Measurements from ENCODE around the gene PREX1.

Gene PREX1

DNA sequence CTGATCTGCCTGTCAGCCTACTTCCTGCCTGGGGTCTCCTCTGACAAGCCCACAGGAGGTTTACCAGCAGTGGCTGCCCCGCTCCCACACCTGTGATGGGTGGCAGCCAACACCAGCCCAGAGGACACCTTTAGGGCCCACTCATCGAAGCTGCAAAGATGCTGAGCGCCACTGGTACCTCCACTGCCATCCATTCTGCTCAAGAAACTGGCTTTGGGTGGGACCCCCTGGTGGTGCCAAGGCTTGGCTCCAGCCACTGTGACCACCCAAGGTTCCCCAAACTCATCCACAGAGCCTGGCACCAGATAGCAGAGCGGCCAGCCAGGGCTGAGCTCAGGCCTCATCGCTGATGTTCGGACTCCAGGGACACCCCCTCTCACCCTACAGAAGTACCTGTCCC is 42.5 kb downstream of the PREX1 start:
- intact Hi-C loops (cut with DNase I; ENCODE audit: low total_unique reads) = no loop called here
- H3K4me3 ChIP-seq = no peak overlapping the region

DNA sequence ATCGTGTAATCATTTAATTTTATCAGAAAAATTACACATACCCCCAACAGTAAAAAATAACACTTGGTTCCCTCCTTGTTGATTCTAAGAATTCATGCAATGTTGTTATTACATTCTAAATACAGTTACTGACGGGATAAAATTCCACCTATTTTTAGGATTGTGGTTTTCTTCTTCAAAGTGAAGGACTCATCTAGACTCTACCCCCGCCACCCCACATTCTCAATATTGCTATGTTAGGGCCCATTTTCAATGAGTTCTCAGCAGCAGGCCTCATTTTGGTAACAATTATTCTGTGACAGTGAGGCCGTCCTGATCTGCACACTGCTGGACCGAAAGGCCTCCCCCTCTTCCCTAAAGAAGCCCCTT is 43.5 kb downstream of the PREX1 start:
- Histone ChIP-seq H3K4me3 (no peak overlapping the region), H3K27me3 (no peaks in the 10 kb centered on the region), H3K36me3 (no peaks in the 10 kb centered on the region), H3K9me3 (no peaks in the 10 kb centered on the region), H3K27ac (no peak overlapping the region), H3K4me1 (peaks cover 0 to 15% (median 12%) of the 10 kb centered on the region in 4 donors)
- DNase-seq = no peak
- TF ChIP-seq, protein P1, sequence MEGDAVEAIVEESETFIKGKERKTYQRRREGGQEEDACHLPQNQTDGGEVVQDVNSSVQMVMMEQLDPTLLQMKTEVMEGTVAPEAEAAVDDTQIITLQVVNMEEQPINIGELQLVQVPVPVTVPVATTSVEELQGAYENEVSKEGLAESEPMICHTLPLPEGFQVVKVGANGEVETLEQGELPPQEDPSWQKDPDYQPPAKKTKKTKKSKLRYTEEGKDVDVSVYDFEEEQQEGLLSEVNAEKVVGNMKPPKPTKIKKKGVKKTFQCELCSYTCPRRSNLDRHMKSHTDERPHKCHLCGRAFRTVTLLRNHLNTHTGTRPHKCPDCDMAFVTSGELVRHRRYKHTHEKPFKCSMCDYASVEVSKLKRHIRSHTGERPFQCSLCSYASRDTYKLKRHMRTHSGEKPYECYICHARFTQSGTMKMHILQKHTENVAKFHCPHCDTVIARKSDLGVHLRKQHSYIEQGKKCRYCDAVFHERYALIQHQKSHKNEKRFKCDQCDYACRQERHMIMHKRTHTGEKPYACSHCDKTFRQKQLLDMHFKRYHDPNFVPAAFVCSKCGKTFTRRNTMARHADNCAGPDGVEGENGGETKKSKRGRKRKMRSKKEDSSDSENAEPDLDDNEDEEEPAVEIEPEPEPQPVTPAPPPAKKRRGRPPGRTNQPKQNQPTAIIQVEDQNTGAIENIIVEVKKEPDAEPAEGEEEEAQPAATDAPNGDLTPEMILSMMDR (IDR thresholded peaks at IDR 0.05) = no peak
- intact Hi-C loops (cut with DNase I; ENCODE audit: low total_unique reads) = no loop called here

More for the DNA sequence above, 42.5 kb downstream of the PREX1 start:
- DNase-seq = no peak
- peaks cover 0 to 21% (median 15%) of the 10 kb centered on the region in 4 donors for H3K4me1 ChIP-seq
- no peak overlapping the region for H3K27ac ChIP-seq
- H3K27me3 ChIP-seq = no peaks in the 10 kb centered on the region
- H3K9me3 ChIP-seq = no peaks in the 10 kb centered on the region
- TF ChIP-seq, protein P1 (IDR thresholded peaks at IDR 0.05) = no peak
- no peaks in the 10 kb centered on the region for H3K36me3 ChIP-seq

DNA sequence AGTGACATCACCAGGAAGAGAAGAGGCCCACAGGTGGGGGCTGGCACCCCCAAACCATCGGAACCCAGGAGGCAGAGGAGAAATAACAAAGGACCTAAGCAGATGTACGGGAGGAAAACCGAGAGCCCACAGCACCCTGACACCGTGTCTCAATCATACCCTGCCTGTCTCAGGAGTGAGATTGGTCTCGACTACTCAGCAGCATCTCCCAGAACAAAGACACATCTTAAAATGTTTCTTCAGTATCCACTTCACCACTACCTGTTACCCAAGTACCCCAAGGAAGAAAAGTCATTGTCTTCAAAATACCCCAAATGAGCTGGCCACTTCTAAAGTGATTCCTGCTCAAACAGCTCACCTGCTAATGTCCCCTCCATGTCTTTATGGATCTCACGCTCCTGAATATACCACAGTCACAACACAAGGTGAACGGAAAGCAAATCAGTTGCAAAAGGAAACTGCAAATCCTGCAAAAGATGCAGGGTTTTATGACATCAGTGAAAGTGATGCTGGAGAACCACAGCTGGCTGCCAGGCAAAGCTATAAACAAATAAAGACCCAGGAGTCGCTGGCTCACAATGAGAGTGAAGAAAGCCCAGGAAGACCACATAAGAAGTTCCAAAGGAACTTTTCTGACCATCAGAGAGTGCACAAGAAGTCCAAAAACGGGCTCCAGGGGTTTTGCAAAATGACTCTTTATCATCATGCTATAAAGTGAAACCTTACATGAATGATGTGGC is 44.1 kb downstream of the PREX1 start:
- intact Hi-C loops (cut with DNase I; ENCODE audit: low total_unique reads) = no loop called here
- H3K4me1 ChIP-seq = peaks cover 0 to 15% (median 12%) of the 10 kb centered on the region in 4 donors
- no peak for DNase-seq
- no peaks in the 10 kb centered on the region for H3K36me3 ChIP-seq
- H3K27ac ChIP-seq = no peak overlapping the region
- no peak overlapping the region for H3K4me3 ChIP-seq
- TF ChIP-seq, protein P1 (IDR thresholded peaks at IDR 0.05) = no peak
- H3K27me3 ChIP-seq = no peaks in the 10 kb centered on the region
- H3K9me3 ChIP-seq = no peaks in the 10 kb centered on the region

DNA sequence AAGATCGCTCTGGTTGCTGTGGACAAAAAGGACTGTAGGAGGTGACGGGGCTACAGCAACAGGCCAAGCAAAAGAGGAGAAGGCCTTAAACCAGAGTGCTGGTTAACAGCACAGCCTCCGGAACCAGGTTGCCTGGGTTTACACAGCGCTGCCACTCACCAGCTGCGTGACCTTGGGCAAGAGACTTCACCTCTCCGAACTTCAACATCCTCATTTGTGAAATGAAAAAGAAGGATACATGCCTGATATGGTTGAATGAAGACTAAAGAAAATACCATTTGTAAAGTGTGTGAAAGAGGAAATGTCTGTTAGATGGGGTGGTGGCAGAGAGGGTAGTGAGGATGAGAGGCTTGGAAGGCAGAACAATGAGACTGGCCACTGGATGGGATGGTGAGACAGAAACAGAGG is 44.9 kb downstream of the PREX1 start:
- TF ChIP-seq, protein P1 (IDR thresholded peaks at IDR 0.05) = no peak
- Histone ChIP-seq H3K4me3 (no peak overlapping the region), H3K27ac (no peak overlapping the region), H3K9me3 (no peaks in the 10 kb centered on the region), H3K27me3 (no peaks in the 10 kb centered on the region), H3K36me3 (no peaks in the 10 kb centered on the region), H3K4me1 (peaks cover 0 to 15% (median 12%) of the 10 kb centered on the region in 4 donors)
- intact Hi-C loops (cut with DNase I; ENCODE audit: low total_unique reads) = no loop called here
- DNase-seq = no peak

DNA sequence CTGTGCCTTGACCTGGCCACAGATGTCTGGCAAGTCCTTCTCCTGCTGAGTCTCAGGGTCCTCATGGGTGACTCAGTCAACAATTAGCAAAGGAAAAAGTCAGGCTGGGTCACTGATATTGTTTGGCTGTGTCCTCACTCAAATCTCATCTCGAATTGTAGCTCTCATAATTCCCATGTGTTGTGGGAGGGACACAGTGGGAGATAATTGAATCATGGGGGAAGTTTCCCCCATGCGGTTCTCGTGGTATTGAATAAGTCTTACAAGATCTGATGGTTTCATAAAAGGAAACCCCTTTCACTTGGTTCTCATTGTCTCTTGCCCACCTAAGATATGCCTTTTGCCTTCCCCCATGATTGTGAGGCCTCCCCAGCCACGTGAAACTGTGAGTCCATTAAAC is 45.7 kb downstream of the PREX1 start:
- H3K27ac ChIP-seq = no peak overlapping the region
- no peak overlapping the region for H3K4me3 ChIP-seq
- intact Hi-C loops (cut with DNase I; ENCODE audit: low total_unique reads) = no loop called here
- no peak for DNase-seq
- TF ChIP-seq, protein P1 (IDR thresholded peaks at IDR 0.05) = no peak
- peaks cover 0 to 15% (median 12%) of the 10 kb centered on the region in 4 donors for H3K4me1 ChIP-seq
- H3K27me3 ChIP-seq = no peaks in the 10 kb centered on the region
- H3K9me3 ChIP-seq = no peaks in the 10 kb centered on the region
- no peaks in the 10 kb centered on the region for H3K36me3 ChIP-seq
